Measurements from ENCODE around the gene SLC38A3. TPM values are rescaled to one million over a fixed set of nuclear protein-coding genes. Genes with fewer than 3 reads are reported as not detected.
A peak's percentile ranks its signal among the peaks of the same experiment; 100 is the strongest.

The SLC38A3 gene
- total RNA-seq, 2 experiments from 2014 or later: not detected

GRCh38 chr3:50194128-50194902, 10.8 kb upstream of the SLC38A3 start:
- Mint-ChIP-seq H3K9me3 (ENCODE audit: insufficient read depth) (no peaks in the 10 kb centered on the region), H3K4me3 (no peak overlapping the region), H3K27me3 (ENCODE audit: low read depth) (peaks cover 18% of the 10 kb centered on the region), H3K27ac (peak overlapping the region; percentile 20), H3K4me1 (ENCODE audit: low read depth) (peaks cover 16% of the 10 kb centered on the region), H3K36me3 (ENCODE audit: low read depth) (no peaks in the 10 kb centered on the region)
- DNase-seq (peak; percentile 86), ATAC-seq (peak; percentile 88)
- CTCF ChIA-PET: interaction anchor here (0.7 to 6.7 kb wide), 36 partner anchors 8 to 348 kb away, joined by 3 to 185 read pairs (median 4); partner anchors contain the start of genes GNAI2, HYAL3, IFRD2 and NAA80
- POLR2A ChIA-PET: interaction anchor here (0.7 to 4.7 kb wide), 8 partner anchors 10 to 48 kb away, joined by 3 to 21 read pairs (median 4); no protein-coding TSS in a partner anchor

- H3K4me3 Mint-ChIP-seq: no peak overlapping the region
- peak overlapping the region; percentile 20 for H3K27ac Mint-ChIP-seq
- ChIA-PET CTCF (interaction anchor here (0.7 to 6.7 kb wide), 35 partner anchors 7 to 393 kb away, joined by 3 to 185 read pairs (median 4); partner anchors contain the start of genes GNAI2, HYAL3, IFRD2 and NAA80), POLR2A (interaction anchor here (0.7 to 4.7 kb wide), 9 partner anchors 9 to 83 kb away, joined by 3 to 21 read pairs (median 3); partner anchors contain the start of gene LSMEM2)
- H3K4me1 Mint-ChIP-seq (ENCODE audit: low read depth): peaks cover 16% of the 10 kb centered on the region
- no peaks in the 10 kb centered on the region for H3K9me3 Mint-ChIP-seq (ENCODE audit: insufficient read depth)
- peak; percentile 55 for ATAC-seq
- H3K27me3 Mint-ChIP-seq (ENCODE audit: low read depth): peaks cover 19% of the 10 kb centered on the region
- no peaks in the 10 kb centered on the region for H3K36me3 Mint-ChIP-seq (ENCODE audit: low read depth)
- DNase-seq: peak; percentile 47
These were observed 10.1 kb upstream of the SLC38A3 start for GRCh38 chr3:50194903-50195500.

DNA sequence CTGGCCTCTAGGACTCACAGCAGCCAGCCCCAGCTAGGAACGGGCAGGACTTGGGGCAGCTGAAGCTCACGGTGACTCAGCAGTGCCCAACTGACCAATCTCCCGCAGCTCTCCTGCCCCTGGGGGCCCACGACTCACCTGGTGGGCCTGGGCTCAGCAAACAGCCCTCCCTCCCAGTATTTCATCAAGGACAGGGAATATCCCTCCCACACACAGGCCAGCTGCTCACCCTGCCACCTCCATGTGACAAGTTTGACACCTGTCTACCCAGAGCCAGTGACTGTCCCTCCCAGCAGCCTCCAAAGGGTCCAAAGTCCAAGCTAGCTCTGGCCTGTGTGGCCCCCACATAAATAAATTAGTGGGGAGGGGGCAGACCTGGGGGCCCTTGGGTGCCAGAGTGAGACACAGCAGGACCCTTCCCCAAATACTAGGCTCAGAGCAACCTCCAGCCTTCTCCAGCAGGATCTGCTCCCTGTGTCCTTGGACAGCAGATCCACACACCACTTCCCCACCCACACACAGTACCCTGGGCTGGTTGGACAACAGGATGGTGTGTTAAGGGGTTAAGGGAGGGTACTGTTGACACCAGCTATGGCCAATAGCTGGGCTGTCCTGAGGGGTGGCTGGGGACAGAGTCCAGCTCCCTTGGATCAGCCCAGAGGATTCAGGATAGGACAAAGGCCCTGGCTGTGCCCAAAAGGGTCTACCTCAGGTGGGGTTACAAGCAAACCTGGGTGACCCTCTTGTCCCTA, 9.4 kb upstream of the SLC38A3 start:
- no peak for ATAC-seq
- Mint-ChIP-seq H3K27me3 (ENCODE audit: low read depth) (peaks cover 19% of the 10 kb centered on the region), H3K27ac (no peak overlapping the region), H3K9me3 (ENCODE audit: insufficient read depth) (no peaks in the 10 kb centered on the region), H3K36me3 (ENCODE audit: low read depth) (no peaks in the 10 kb centered on the region), H3K4me1 (ENCODE audit: low read depth) (peaks cover 16% of the 10 kb centered on the region), H3K4me3 (no peak overlapping the region)
- no peak for DNase-seq
- CTCF ChIA-PET: interaction anchor here (0.9 to 6.7 kb wide), 19 partner anchors 7 to 394 kb away, joined by 3 to 185 read pairs (median 7); partner anchors contain the start of genes GNAI2, IFRD2 and SLC38A3
- POLR2A ChIA-PET: interaction anchor here (1.2 to 4.7 kb wide), 5 partner anchors 9 to 83 kb away, joined by 3 to 21 read pairs (median 6); partner anchors contain the start of gene LSMEM2

GRCh38 chr3:50196253-50196801, 8.7 kb upstream of the SLC38A3 start:
- no peak overlapping the region for H3K4me3 Mint-ChIP-seq
- ATAC-seq (no peak), DNase-seq (no peak)
- no peak overlapping the region for H3K27ac Mint-ChIP-seq
- peaks cover 16% of the 10 kb centered on the region for H3K4me1 Mint-ChIP-seq (ENCODE audit: low read depth)
- H3K36me3 Mint-ChIP-seq (ENCODE audit: low read depth): no peaks in the 10 kb centered on the region
- ChIA-PET POLR2A (interaction anchor here (1.2 to 4.7 kb wide), 3 partner anchors 25 to 82 kb away, joined by 3 to 21 read pairs (median 6); partner anchors contain the start of gene LSMEM2), CTCF (interaction anchor here (1.3 to 6.7 kb wide), 3 partner anchors 30 to 394 kb away, joined by 5 to 185 read pairs (median 42); no protein-coding TSS in a partner anchor)
- H3K27me3 Mint-ChIP-seq (ENCODE audit: low read depth): peaks cover 24% of the 10 kb centered on the region
- no peaks in the 10 kb centered on the region for H3K9me3 Mint-ChIP-seq (ENCODE audit: insufficient read depth)

DNA sequence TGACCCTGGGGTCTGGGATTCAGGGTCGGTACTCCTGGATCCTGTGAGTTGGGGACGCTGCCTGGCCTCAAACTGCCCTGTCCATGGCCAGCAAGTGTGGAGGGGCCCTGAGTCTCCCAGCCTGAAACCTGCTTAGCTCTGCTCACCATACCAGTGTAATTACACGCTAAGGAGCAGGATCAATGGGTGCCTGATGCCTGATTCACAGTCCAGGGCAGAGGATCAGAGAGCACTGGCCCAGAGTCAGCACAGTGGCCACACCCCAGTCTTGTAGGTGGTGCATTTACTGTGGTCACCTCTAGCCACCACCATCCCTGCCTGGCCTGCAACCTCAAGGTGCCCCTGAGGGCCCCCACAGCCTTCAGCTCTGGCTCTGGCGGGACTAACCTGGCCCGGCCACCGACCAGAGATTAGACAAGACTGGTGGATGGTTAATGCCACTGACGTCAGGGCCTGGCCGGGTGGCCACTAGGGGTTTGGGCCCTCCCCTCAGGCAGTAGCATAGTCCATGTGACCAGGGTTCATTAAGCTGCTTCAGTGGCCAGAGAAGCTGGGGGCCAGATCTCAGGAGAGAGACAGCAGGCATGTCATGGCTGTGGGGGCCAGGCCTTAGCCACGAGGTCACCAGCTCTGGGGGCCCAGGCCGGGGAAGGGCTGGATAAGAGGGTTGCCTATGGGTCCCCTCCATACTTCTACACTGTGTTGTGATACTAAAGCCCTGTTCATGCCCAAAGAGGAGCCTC, 3.3 kb upstream of the SLC38A3 start:
- no peak overlapping the region for H3K4me3 Mint-ChIP-seq
- H3K27ac Mint-ChIP-seq: no peak overlapping the region
- H3K4me1 Mint-ChIP-seq (ENCODE audit: low read depth): no peaks in the 10 kb centered on the region
- ChIA-PET CTCF (interaction anchor here (1.3 kb wide), 2 partner anchors 7 to 9 kb away, joined by 4 read pairs; no protein-coding TSS in a partner anchor), POLR2A (no interaction called here)
- no peaks in the 10 kb centered on the region for H3K9me3 Mint-ChIP-seq (ENCODE audit: insufficient read depth)
- no peak for DNase-seq
- H3K36me3 Mint-ChIP-seq (ENCODE audit: low read depth): no peaks in the 10 kb centered on the region
- peaks cover 41% of the 10 kb centered on the region for H3K27me3 Mint-ChIP-seq (ENCODE audit: low read depth)
- no peak for ATAC-seq

DNA sequence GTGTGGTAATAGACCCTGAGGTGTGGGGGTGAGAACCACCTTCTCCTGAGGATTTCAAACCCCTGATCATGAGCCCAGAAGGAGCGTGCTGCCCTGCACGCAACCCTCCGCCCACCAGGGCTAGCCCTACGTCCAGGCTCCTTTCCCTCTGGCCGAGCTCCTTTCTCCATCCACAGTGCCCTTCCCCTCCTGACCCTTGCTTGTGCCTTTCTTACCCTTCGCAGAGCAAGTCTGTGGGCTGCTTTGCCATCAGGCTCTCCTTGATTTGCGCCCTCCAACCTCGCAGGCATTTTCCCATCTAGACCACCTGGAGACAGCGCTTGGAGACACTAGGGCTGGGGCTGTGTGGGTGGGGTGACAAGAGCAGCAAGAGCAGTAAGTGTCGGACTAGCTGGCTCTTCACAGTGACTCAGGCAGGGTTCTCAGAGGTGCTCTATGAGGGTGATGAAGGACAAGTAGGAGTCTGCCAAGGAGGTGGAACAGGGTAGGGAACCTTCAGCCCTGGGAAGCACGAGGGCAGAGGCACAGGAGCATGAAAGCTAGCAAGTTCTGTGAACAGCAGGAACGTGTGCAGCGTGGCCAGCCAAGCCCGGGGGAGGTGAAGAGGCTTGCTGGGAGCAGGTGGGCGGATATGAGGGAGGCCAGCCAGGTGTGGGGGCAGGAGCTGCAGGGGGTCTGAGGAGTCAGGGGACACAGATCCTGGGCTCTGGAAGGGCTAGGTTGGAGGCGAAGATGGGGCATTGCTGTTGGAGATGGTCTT, 2.5 kb upstream of the SLC38A3 start:
- CTCF ChIA-PET: interaction anchor here (0.9 to 1.5 kb wide), 5 partner anchors 8 to 67 kb away, joined by 3 to 5 read pairs (median 4); partner anchors contain the start of gene SEMA3B
- POLR2A ChIA-PET: no interaction called here
- H3K36me3 Mint-ChIP-seq (ENCODE audit: low read depth): no peaks in the 10 kb centered on the region
- peaks cover 41% of the 10 kb centered on the region for H3K27me3 Mint-ChIP-seq (ENCODE audit: low read depth)
- H3K4me3 Mint-ChIP-seq: no peak overlapping the region
- ATAC-seq (no peak), DNase-seq (no peak)
- H3K27ac Mint-ChIP-seq: no peak overlapping the region
- H3K9me3 Mint-ChIP-seq (ENCODE audit: insufficient read depth): no peaks in the 10 kb centered on the region
- H3K4me1 Mint-ChIP-seq (ENCODE audit: low read depth): no peaks in the 10 kb centered on the region

GRCh38 chr3:50203113-50203808, 1.8 kb upstream of the SLC38A3 start:
- H3K27me3 Mint-ChIP-seq (ENCODE audit: low read depth): peaks cover 43% of the 10 kb centered on the region
- DNase-seq (no peak), ATAC-seq (no peak)
- no peaks in the 10 kb centered on the region for H3K9me3 Mint-ChIP-seq (ENCODE audit: insufficient read depth)
- H3K4me3 Mint-ChIP-seq: no peak overlapping the region
- CTCF ChIA-PET: interaction anchor here (0.8 to 4.7 kb wide), 10 partner anchors 9 to 135 kb away, joined by 3 to 24 read pairs (median 4); partner anchors contain the start of gene SEMA3B
- no peak overlapping the region for H3K27ac Mint-ChIP-seq
- POLR2A ChIA-PET: interaction anchor here (0.9 to 1.4 kb wide), 2 partner anchors 9 to 89 kb away, joined by 4 to 6 read pairs; partner anchors contain the start of gene IFRD2
- H3K4me1 Mint-ChIP-seq (ENCODE audit: low read depth): no peaks in the 10 kb centered on the region
- H3K36me3 Mint-ChIP-seq (ENCODE audit: low read depth): no peaks in the 10 kb centered on the region

DNA sequence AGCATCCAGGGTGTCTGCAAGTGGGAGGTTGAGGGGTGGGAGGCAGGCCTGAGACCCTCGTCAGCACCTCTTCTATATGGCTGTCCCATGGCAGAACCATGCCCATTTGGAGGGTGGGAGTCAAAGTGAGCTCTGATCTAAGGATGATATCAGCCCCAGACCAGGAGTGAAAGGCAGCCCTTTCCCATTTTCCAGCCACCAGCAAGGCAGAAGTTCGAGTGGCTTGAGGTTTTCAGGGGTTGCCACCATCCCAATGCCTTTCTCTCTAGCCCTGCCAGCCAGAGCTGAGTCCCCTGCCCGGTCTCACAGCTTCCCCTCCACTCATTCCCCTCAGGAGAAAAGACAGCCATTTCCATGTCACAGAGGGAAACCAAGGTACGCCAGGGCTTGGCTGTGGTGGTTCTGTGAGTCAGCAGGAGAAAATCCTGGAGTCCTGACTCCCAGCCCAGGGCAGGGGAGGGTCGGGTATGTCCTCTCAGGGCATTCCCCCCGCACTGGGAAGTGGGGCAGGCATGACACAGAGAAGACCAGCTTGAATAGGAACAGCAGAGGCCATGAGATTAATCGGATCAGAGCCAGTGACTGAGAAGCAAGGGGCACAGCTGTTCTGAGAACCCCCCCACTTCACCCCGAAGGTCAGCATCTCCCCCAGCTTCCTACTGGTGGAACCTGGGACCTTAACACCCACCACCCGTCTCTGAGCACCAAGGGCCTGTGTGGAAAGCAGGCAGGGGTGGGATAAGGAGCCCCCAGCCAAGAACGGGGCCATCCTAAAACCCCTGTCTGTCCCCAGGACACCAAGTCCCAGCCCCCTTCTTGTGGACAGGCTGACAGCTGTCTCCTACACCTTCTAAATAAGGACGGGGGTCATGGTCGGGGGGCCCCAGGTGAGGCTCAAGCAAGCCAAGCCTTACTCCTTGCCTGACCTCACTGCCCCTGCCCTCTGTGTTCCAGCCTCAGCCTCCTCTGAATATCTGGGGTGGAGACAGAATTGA, 965 bp upstream of the SLC38A3 start:
- Mint-ChIP-seq H3K4me3 (no peak overlapping the region), H3K9me3 (ENCODE audit: insufficient read depth) (no peaks in the 10 kb centered on the region), H3K27me3 (ENCODE audit: low read depth) (peaks cover 46% of the 10 kb centered on the region), H3K4me1 (ENCODE audit: low read depth) (no peaks in the 10 kb centered on the region), H3K27ac (no peak overlapping the region), H3K36me3 (ENCODE audit: low read depth) (no peaks in the 10 kb centered on the region)
- DNase-seq (no peak), ATAC-seq (no peak)
- CTCF ChIA-PET: interaction anchor here (0.8 to 4.7 kb wide), 8 partner anchors 10 to 135 kb away, joined by 3 to 24 read pairs (median 4); partner anchors contain the start of gene SEMA3B
- POLR2A ChIA-PET: interaction anchor here (0.6 to 1.4 kb wide), 3 partner anchors 9 to 258 kb away, joined by 3 to 6 read pairs (median 4); partner anchors contain the start of gene IFRD2
